Heart left ventricle (tissue), 13 donors: Measurements from ENCODE around the gene RAMP1.

Source experiments
- CTCF ChIP-seq, 12 donors: fragments of 200-600 bp; sonication (generic) in 4 of 12; IDR thresholded peaks; one replicate each; pipeline versions ENCODE4 v1.5.0 to v1.8.0; 2018 to 2022; ENCODE audit warnings: antibody characterized with exemption in 12 of 12, mild to moderate bottlenecking in 5 of 12
- POLR2A ChIP-seq, 2 donors: fragments of 450-650 bp; IDR thresholded peaks; one replicate each; pipeline ENCODE4 v1.6.1; 2017; ENCODE audit warnings: antibody characterized with exemption in 2 of 2, mild to moderate bottlenecking in 2 of 2, moderate library complexity in 2 of 2
- donor health status: ischemic (EF 13 %, LVEDD 7.1; RV severe dilation, severe dysfunction).
- donor health status: DM: no; HTN: yes; CAD: no.
- donor health status: DM: no; HTN: no; CAD: no.
- donor health status: ischemic (EF 25% LVEDD 6.9; RV normal size, moderate dysfunction).
- donor health status: ischemic (EF 25% LVEDD 5.7; RV mildly dilated, moderate dysfunction).
- donor health status: ischemic (EF 35%, LVEDD 5.7; RV mildly dilated, moderate dysfunction).
- donor health status: nonischemic (EF 11% LVEDD 7.7; RV severe dilation, severe dysfunction).
- donor health status: DM: yes; HTN: yes; CAD: no.
- donor health status: PGD.
- donor health status: ischemic (EF 29% LVEDD 5.4; RV normal size, mild dysfunction).
- donor health status: nonischemic (EF 23%, LVEDD 6.1; RV moderate dilation, normal function).

- no peak for TF ChIP-seq CTCF (IDR thresholded peaks at IDR 0.05)
- no peak for TF ChIP-seq POLR2A (IDR thresholded peaks at IDR 0.05)
These were observed 14.6 kb downstream of the RAMP1 start for GRCh38 chr2:237873897-237874551.
